Liver (tissue), 9 donors: ENCODE results near the gene VDAC1. TPM values are rescaled to one million over a fixed set of nuclear protein-coding genes. Genes with fewer than 3 reads are reported as not detected.

Source experiments
- DNase-seq: peaks from one replicate; pipeline ENCODE4 v3.0.0-alpha.2; 2017; ENCODE audit warnings: low spot score
- H3K27ac ChIP-seq, 2 donors: one replicate each; pipeline ENCODE4 v1.7.0; 2013; ENCODE audit warnings: inconsistent platforms in 2 of 2, low read length in 2 of 2, control low read depth in 1 of 2, low read depth in 1 of 2, mild to moderate bottlenecking in 1 of 2
- H3K27me3 ChIP-seq, 4 donors: one replicate each; pipeline versions ENCODE4 v1.6.1 to v1.7.0; 2013; ENCODE audit warnings: low read length in 3 of 4, inconsistent platforms in 1 of 4, mild to moderate bottlenecking in 1 of 4, moderate library complexity in 1 of 4; ENCODE audit not compliant: control insufficient read depth in 4 of 4, insufficient read depth in 4 of 4
- H3K36me3 ChIP-seq, 4 donors: one replicate each; pipeline versions ENCODE4 v1.6.1 to v1.7.0; 2013; ENCODE audit warnings: low read length in 3 of 4, mild to moderate bottlenecking in 3 of 4, low read depth in 1 of 4, moderate library complexity in 1 of 4; ENCODE audit not compliant: control insufficient read depth in 4 of 4, insufficient read depth in 3 of 4
- H3K4me1 ChIP-seq, 4 donors: one replicate each; pipeline versions ENCODE4 v1.6.1 to v1.7.0; 2013; ENCODE audit warnings: low read length in 3 of 4, mild to moderate bottlenecking in 3 of 4, moderate library complexity in 1 of 4; ENCODE audit not compliant: control insufficient read depth in 4 of 4, insufficient read depth in 4 of 4
- H3K4me3 ChIP-seq, 3 donors: one replicate each; pipeline versions ENCODE4 v1.6.1 to v1.7.0; 2013; ENCODE audit warnings: low read length in 3 of 3, control low read depth in 1 of 3, low read depth in 1 of 3, mild to moderate bottlenecking in 1 of 3
- H3K9ac ChIP-seq, 2 donors: one replicate each; pipeline ENCODE4 v1.7.0; 2013; ENCODE audit warnings: low read length in 2 of 2, mild to moderate bottlenecking in 2 of 2, moderate library complexity in 2 of 2, control low read depth in 1 of 2, low read depth in 1 of 2
- H3K9me3 ChIP-seq, 4 donors: one replicate each; pipeline versions ENCODE4 v1.6.1 to v1.7.0; 2013; ENCODE audit warnings: low read length in 3 of 4; ENCODE audit not compliant: control insufficient read depth in 4 of 4
- ATF3 ChIP-seq: IDR thresholded peaks from 2 replicates; pipeline ENCODE4 v1.6.1; 2016; ENCODE audit warnings: antibody characterized with exemption
- CTCF ChIP-seq: fragments of 150-350 bp; IDR thresholded peaks from 2 replicates; pipeline ENCODE4 v1.5.1; 2017; ENCODE audit warnings: improper control_type of control experiment, low read depth, low read length; ENCODE audit not compliant: missing input control
- EGR1 ChIP-seq, 2 donors: IDR thresholded peaks; 2 replicates each; pipeline ENCODE4 v1.6.1; 2016 to 2018; ENCODE audit warnings: antibody characterized with exemption in 2 of 2, low read depth in 2 of 2
- FOXA1 ChIP-seq: IDR thresholded peaks from 2 replicates; pipeline ENCODE4 v1.6.1; 2016; ENCODE audit warnings: antibody characterized with exemption
- FOXA2 ChIP-seq: IDR thresholded peaks from 2 replicates; pipeline ENCODE4 v1.6.1; 2016; ENCODE audit warnings: antibody characterized with exemption
- GABPA ChIP-seq, 2 donors: IDR thresholded peaks in 1 of 2; conservative IDR thresholded peaks in 1 of 2; 2 replicates each; pipeline ENCODE4 v1.6.1; 2016; ENCODE audit warnings: antibody characterized with exemption in 2 of 2, mild to moderate bottlenecking in 1 of 2, moderate library complexity in 1 of 2
- HNF4A ChIP-seq, 2 donors: conservative IDR thresholded peaks; 2 replicates each; pipeline ENCODE4 v1.6.1; 2016; ENCODE audit warnings: antibody characterized with exemption in 2 of 2, mild to moderate bottlenecking in 2 of 2
- HNF4G ChIP-seq: IDR thresholded peaks from 2 replicates; pipeline ENCODE4 v1.6.1; 2016; ENCODE audit warnings: antibody characterized with exemption
- JUND ChIP-seq, 2 donors: IDR thresholded peaks; 2 replicates each; pipeline ENCODE4 v1.6.1; 2016; ENCODE audit warnings: antibody characterized with exemption in 2 of 2
- MAX ChIP-seq: IDR thresholded peaks from 2 replicates; pipeline ENCODE4 v1.6.1; 2016; ENCODE audit warnings: antibody characterized with exemption
- NR2F2 ChIP-seq: IDR thresholded peaks from 2 replicates; pipeline ENCODE4 v1.6.1; 2016; ENCODE audit warnings: antibody characterized with exemption
- RAD21 ChIP-seq, 2 donors: IDR thresholded peaks; 2 replicates each; pipeline ENCODE4 v1.6.1; 2016; ENCODE audit warnings: antibody characterized with exemption in 2 of 2, mild to moderate bottlenecking in 2 of 2
- REST ChIP-seq: IDR thresholded peaks from 2 replicates; pipeline ENCODE4 v1.6.1; 2016; ENCODE audit warnings: antibody characterized with exemption, mild to moderate bottlenecking
- RXRA ChIP-seq, 2 donors: IDR thresholded peaks; 2 replicates each; pipeline ENCODE4 v1.6.1; 2017 to 2018; ENCODE audit warnings: antibody characterized with exemption in 2 of 2, mild to moderate bottlenecking in 1 of 2
- SP1 ChIP-seq: IDR thresholded peaks from 2 replicates; pipeline ENCODE4 v1.6.1; 2018; ENCODE audit warnings: antibody characterized with exemption, mild to moderate bottlenecking
- TAF1 ChIP-seq: conservative IDR thresholded peaks from 2 replicates; pipeline ENCODE4 v1.6.1; 2016; ENCODE audit warnings: antibody characterized with exemption, mild to moderate bottlenecking
- YY1 ChIP-seq: IDR thresholded peaks from 2 replicates; pipeline ENCODE4 v1.6.1; 2016; ENCODE audit warnings: antibody characterized with exemption, mild to moderate bottlenecking
- ZBTB33 ChIP-seq: IDR thresholded peaks from 2 replicates; pipeline ENCODE4 v1.6.1; 2016; ENCODE audit warnings: antibody characterized with exemption
- WGBS: extraction: QIAGEN DNeasy Blood & Tissue Kit; methylation state at CpG from one replicate; pipeline ENCODE4 v1.1.7; 2013; 5-methylcytosine and 5-hydroxymethylcytosine counted together
- polyA plus RNA-seq, 2 donors: library from polyadenylated mRNA; stranded (reverse) in 1 of 2; unstranded in 1 of 2; fragments of 200-250 nt in 1 of 2; fragments of >200 nt in 1 of 2; fragmentation: Nextera tagmentation in 1 of 2; extraction: Ambion mirVana in 1 of 2; gene quantifications; one replicate each; pipeline versions ENCODE4 v1.2.1 to v1.2.3, GENCODE V29; 2013 to 2015
- total RNA-seq, 2 donors: library from RNA; depleted of rRNA; stranded (reverse); fragments of >200 nt; gene quantifications; one replicate each; pipeline ENCODE4 v1.2.3, GENCODE V29; 2014
- donor health status: healthy.
- donor health status: healthy.
- donor health status: healthy.
- donor health status: healthy.
- donor health status: healthy.

Gene VDAC1
- total and polyA plus RNA-seq, 4 donors, result 85.4 to 139 (median 121) TPM

GRCh38 chr5:134020188-134020587, 15.4 kb upstream of the VDAC1 start:
- Histone ChIP-seq H3K4me1 (peaks cover 9 to 36% (median 23%) of the 10 kb centered on the region in 4 donors), H3K9me3 (no peaks in the 10 kb centered on the region), H3K36me3 (no peaks in the 10 kb centered on the region), H3K9ac (peak overlapping the region in 1 of 2 donors; percentile 29), H3K27ac (peak overlapping the region; percentile 69 to 84), H3K4me3 (no peak overlapping the region), H3K27me3 (no peaks in the 10 kb centered on the region)
- peak; percentile 32 for DNase-seq
- TF ChIP-seq TAF1 (no peak), ZBTB33 (no peak), ATF3 (no peak), SP1 (peak; percentile 96), HNF4A (conservative IDR thresholded peaks at IDR 0.05) (peak; percentile 86 to 90), FOXA2 (peak; percentile 33), MAX (peak; percentile 11), REST (peak; percentile 37), GABPA (IDR thresholded peaks at IDR 0.05 in 1 of 2, conservative IDR thresholded peaks at IDR 0.05 in 1 of 2) (no peak), RAD21 (IDR thresholded peaks at IDR 0.05) (no peak), NR2F2 (no peak), YY1 (peak; percentile 52), CTCF (no peak), FOXA1 (no peak), JUND (IDR thresholded peaks at IDR 0.05) (peak in 1 of 2 donors; percentile 31), EGR1 (IDR thresholded peaks at IDR 0.05; ENCODE audit: low read depth in 2 of 2) (peak in 1 of 2 donors; percentile 63), RXRA (IDR thresholded peaks at IDR 0.05) (peak; percentile 55 to 79), HNF4G (peak; percentile 47)
- 25% methylated on average over 4 of the region's 4 CpGs for WGBS
